Upper lobe of left lung (tissue), 4 donors: Measurements from ENCODE around the gene KMT2B.

Experiments
- CTCF ChIP-seq, 6 experiments: fragments of 450-650 bp in 4 of 6; fragments of 200-600 bp in 2 of 6; sonication (generic) in 2 of 6; IDR thresholded peaks; one replicate each; pipeline ENCODE4 v1.5.1; 2016 to 2019; ENCODE audit warnings: antibody characterized with exemption in 6 of 6
- EP300 ChIP-seq, 4 donors: sonication (generic); formaldehyde crosslinking; IDR thresholded peaks; one replicate each; pipeline ENCODE4 v1.5.1; 2017; ENCODE audit warnings: antibody characterized with exemption in 4 of 4, control low read depth in 2 of 4

- TF ChIP-seq EP300 (IDR thresholded peaks at IDR 0.05) (no peak), CTCF (IDR thresholded peaks at IDR 0.05) (peak in 5 of 6 experiments; percentile 19 to 52 (median 40))
These were observed 26.9 kb downstream of the KMT2B start for GRCh38 chr19:35744430-35745327.
